ENCODE results near the gene HEPACAM.

Gene HEPACAM

GRCh38 chr11:124943254-124943616 is 7.4 kb upstream of the HEPACAM start:
- no peak for DNase-seq (ENCODE audit: low read depth in 2 of 2, low spot score in 1 of 2)

GRCh38 chr11:124942466-124943253 is 6.8 kb upstream of the HEPACAM start:
- no peak for DNase-seq (ENCODE audit: low read depth in 2 of 2, low spot score in 1 of 2)

GRCh38 chr11:124941703-124942102 is 5.9 kb upstream of the HEPACAM start:
- no peak for DNase-seq (ENCODE audit: low read depth in 2 of 2, low spot score in 1 of 2)

GRCh38 chr11:124938970-124939369 is 3.1 kb upstream of the HEPACAM start:
- DNase-seq (ENCODE audit: low read depth in 2 of 2, low spot score in 1 of 2), result no peak

- no peak for DNase-seq (ENCODE audit: low read depth in 2 of 2, low spot score in 1 of 2)
Observed at GRCh38 chr11:124938206-124938765, 2.4 kb upstream of the HEPACAM start.

GRCh38 chr11:124937336-124937935 is 1.6 kb upstream of the HEPACAM start:
- DNase-seq (ENCODE audit: low read depth in 2 of 2, low spot score in 1 of 2), result no peak

GRCh38 chr11:124934862-124935547 is 842 bp downstream of the HEPACAM start:
- DNase-seq (ENCODE audit: low read depth in 2 of 2, low spot score in 1 of 2), result no peak

GRCh38 chr11:124930799-124931198 is 5.0 kb downstream of the HEPACAM start:
- DNase-seq (ENCODE audit: low read depth in 2 of 2, low spot score in 1 of 2), result no peak

GRCh38 chr11:124928942-124929665 is 6.7 kb downstream of the HEPACAM start:
- DNase-seq (ENCODE audit: low read depth in 2 of 2, low spot score in 1 of 2), result no peak

- DNase-seq (ENCODE audit: low read depth in 2 of 2, low spot score in 1 of 2), result no peak
Observed at GRCh38 chr11:124923296-124923695, 12.6 kb downstream of the HEPACAM start.

- no peak for DNase-seq (ENCODE audit: low read depth in 2 of 2, low spot score in 1 of 2)
Observed at GRCh38 chr11:124922831-124923230, 13.0 kb downstream of the HEPACAM start.

- DNase-seq (ENCODE audit: low read depth in 2 of 2, low spot score in 1 of 2), result peak; percentile 63 to 73
Observed at GRCh38 chr11:124920870-124921609, 14.8 kb downstream of the HEPACAM start.

- no peak for DNase-seq (ENCODE audit: low read depth in 2 of 2, low spot score in 1 of 2)
Observed at GRCh38 chr11:124920356-124920755, 15.5 kb downstream of the HEPACAM start.

- DNase-seq (ENCODE audit: low read depth in 2 of 2, low spot score in 1 of 2), result no peak
Observed at GRCh38 chr11:124919898-124920297, 15.9 kb downstream of the HEPACAM start.

- DNase-seq (ENCODE audit: low read depth in 2 of 2, low spot score in 1 of 2), result no peak
Observed at GRCh38 chr11:124918950-124919349, 16.9 kb downstream of the HEPACAM start, which contains the start of gene HEPN1. Gene HEPN1 (plus strand): TSS chr11:124919250.

- no peak for DNase-seq (ENCODE audit: low read depth in 2 of 2, low spot score in 1 of 2)
Observed at GRCh38 chr11:124917115-124917637, 18.7 kb downstream of the HEPACAM start.

- no peak for DNase-seq (ENCODE audit: low read depth in 2 of 2, low spot score in 1 of 2)
Observed at GRCh38 chr11:124916370-124916710, 19.5 kb downstream of the HEPACAM start.

- DNase-seq (ENCODE audit: low read depth in 2 of 2, low spot score in 1 of 2), result no peak
Observed at GRCh38 chr11:124915541-124916369, 20.1 kb downstream of the HEPACAM start.

GRCh38 chr11:124902616-124903015 is 33.2 kb downstream of the HEPACAM start:
- DNase-seq (ENCODE audit: low read depth in 2 of 2, low spot score in 1 of 2), result no peak
